ENCODE results near the gene MARCHF2.
"Not testable (repeated sequence)": the region's sequence is repeated elsewhere in the genome, so short reads cannot be mapped to it uniquely, and the experiment has no call there.

Gene MARCHF2

GRCh38 chr19:8404391-8405151 is 8.5 kb upstream of the MARCHF2 start:
- DNase-seq (ENCODE audit: insufficient read length, low spot score) (no peak), FAIRE-seq (no peak)
- TF ChIP-seq POLR2A (IDR thresholded peaks at IDR 0.05; ENCODE audit: low read depth, low read length) (no peak), SPI1 (IDR thresholded peaks at IDR 0.05; ENCODE audit: low read depth, low read length) (no peak), TAF1 (IDR thresholded peaks at IDR 0.05; ENCODE audit: low read depth, low read length) (no peak), PAX5 (IDR thresholded peaks at IDR 0.05; ENCODE audit: insufficient read depth, low read length, severe bottlenecking) (no peak), POU2F2 (IDR thresholded peaks at IDR 0.05; ENCODE audit: low read depth, low read length) (no peak)

DNA sequence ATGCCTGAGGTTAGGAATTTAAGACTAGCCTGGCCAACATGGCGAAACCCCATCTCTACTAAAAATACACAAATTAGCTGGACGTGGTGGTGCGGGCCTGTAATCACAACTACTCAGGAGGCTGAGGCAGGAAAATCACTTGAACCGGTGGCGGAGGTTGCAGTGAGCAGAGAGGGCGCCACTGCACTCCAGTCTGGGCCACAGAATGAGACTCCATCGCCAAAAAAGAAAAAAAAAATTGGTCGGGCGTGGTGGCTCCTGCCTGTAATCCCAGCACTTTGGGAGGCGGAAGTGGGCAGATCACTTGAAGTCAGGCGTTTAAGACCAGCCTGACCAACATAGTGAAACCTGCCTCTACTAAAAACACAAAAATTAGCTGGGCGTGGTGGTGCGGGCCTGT is 2.4 kb upstream of the MARCHF2 start:
- not testable (repeated sequence) for FAIRE-seq; DNase-seq (ENCODE audit: insufficient read length, low spot score)

DNA sequence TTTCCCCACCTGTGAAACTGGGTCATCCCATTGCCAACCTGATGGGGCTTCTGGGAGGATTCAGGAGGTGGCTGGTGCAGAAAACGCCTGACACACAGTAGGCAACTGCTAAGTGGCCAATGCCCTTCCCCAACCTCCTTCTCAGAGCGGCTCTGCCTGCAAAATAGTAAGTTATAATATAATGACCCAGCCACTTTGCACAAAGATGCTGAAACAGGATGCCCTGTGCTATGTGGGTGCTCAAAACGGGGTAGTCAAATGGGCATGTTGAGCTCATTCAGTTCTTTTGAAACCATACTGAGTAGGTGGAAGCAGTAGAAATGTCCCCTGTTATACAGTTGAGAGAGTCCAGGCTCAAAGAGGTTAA is 507 bp downstream of the MARCHF2 start:
- FAIRE-seq (peak; percentile 40), DNase-seq (ENCODE audit: insufficient read length, low spot score) (no peak)
- TF ChIP-seq TAF1 (IDR thresholded peaks at IDR 0.05; ENCODE audit: low read depth, low read length) (no peak), PAX5 (IDR thresholded peaks at IDR 0.05; ENCODE audit: insufficient read depth, low read length, severe bottlenecking) (no peak), SPI1 (IDR thresholded peaks at IDR 0.05; ENCODE audit: low read depth, low read length) (no peak), POLR2A (IDR thresholded peaks at IDR 0.05; ENCODE audit: low read depth, low read length) (no peak), POU2F2 (IDR thresholded peaks at IDR 0.05; ENCODE audit: low read depth, low read length) (no peak), POLR2AphosphoS5 (IDR thresholded peaks at IDR 0.05; ENCODE audit: low read depth, low read length) (no peak)

DNA sequence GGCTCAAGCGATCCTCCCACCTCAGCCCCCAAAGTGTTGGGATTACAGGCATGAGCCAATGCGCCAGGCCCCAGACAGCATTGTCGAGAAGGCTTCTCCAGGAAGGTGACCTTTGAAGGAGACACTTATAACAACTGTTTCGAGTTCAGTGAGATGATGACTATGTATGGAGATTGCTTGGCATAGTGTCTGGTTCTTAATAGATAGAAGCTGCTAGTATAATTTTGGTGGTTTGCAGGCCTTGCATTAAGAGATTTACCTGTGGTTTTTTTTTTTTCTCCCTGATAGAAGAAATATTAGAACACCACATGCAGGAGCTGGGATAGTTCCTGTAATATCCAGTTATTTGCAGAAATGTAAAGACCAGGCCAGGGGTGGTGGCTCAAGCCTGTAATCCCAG is 3.7 kb downstream of the MARCHF2 start:
- no peak for TF ChIP-seq PAX5 (IDR thresholded peaks at IDR 0.05; ENCODE audit: insufficient read depth, low read length, severe bottlenecking)
- TF ChIP-seq POLR2A (IDR thresholded peaks at IDR 0.05; ENCODE audit: low read depth, low read length) = no peak
- TF ChIP-seq SPI1 (IDR thresholded peaks at IDR 0.05; ENCODE audit: low read depth, low read length) = no peak
- no peak for TF ChIP-seq POU2F2 (IDR thresholded peaks at IDR 0.05; ENCODE audit: low read depth, low read length)
- TF ChIP-seq TAF1 (IDR thresholded peaks at IDR 0.05; ENCODE audit: low read depth, low read length) = no peak
- TF ChIP-seq POLR2AphosphoS5 (IDR thresholded peaks at IDR 0.05; ENCODE audit: low read depth, low read length) = no peak
- no peak for DNase-seq (ENCODE audit: insufficient read length, low spot score)
- no peak for FAIRE-seq

- DNase-seq (ENCODE audit: insufficient read length, low spot score) (no peak), FAIRE-seq (no peak)
- no peak for TF ChIP-seq POLR2A (IDR thresholded peaks at IDR 0.05; ENCODE audit: low read depth, low read length)
- no peak for TF ChIP-seq SPI1 (IDR thresholded peaks at IDR 0.05; ENCODE audit: low read depth, low read length)
- no peak for TF ChIP-seq POLR2AphosphoS5 (IDR thresholded peaks at IDR 0.05; ENCODE audit: low read depth, low read length)
- no peak for TF ChIP-seq TAF1 (IDR thresholded peaks at IDR 0.05; ENCODE audit: low read depth, low read length)
- no peak for TF ChIP-seq PAX5 (IDR thresholded peaks at IDR 0.05; ENCODE audit: insufficient read depth, low read length, severe bottlenecking)
- no peak for TF ChIP-seq POU2F2 (IDR thresholded peaks at IDR 0.05; ENCODE audit: low read depth, low read length)
These were observed 8.7 kb downstream of the MARCHF2 start for GRCh38 chr19:8421484-8422461.

- TF ChIP-seq POLR2A (IDR thresholded peaks at IDR 0.05; ENCODE audit: low read depth, low read length) = no peak
- no peak for TF ChIP-seq POU2F2 (IDR thresholded peaks at IDR 0.05; ENCODE audit: low read depth, low read length)
- no peak for TF ChIP-seq SPI1 (IDR thresholded peaks at IDR 0.05; ENCODE audit: low read depth, low read length)
- no peak for TF ChIP-seq POLR2AphosphoS5 (IDR thresholded peaks at IDR 0.05; ENCODE audit: low read depth, low read length)
- no peak for TF ChIP-seq PAX5 (IDR thresholded peaks at IDR 0.05; ENCODE audit: insufficient read depth, low read length, severe bottlenecking)
- TF ChIP-seq TAF1 (IDR thresholded peaks at IDR 0.05; ENCODE audit: low read depth, low read length) = no peak
- DNase-seq (ENCODE audit: insufficient read length, low spot score) (no peak), FAIRE-seq (no peak)
These were observed 10.7 kb downstream of the MARCHF2 start for GRCh38 chr19:8423817-8424223.

DNA sequence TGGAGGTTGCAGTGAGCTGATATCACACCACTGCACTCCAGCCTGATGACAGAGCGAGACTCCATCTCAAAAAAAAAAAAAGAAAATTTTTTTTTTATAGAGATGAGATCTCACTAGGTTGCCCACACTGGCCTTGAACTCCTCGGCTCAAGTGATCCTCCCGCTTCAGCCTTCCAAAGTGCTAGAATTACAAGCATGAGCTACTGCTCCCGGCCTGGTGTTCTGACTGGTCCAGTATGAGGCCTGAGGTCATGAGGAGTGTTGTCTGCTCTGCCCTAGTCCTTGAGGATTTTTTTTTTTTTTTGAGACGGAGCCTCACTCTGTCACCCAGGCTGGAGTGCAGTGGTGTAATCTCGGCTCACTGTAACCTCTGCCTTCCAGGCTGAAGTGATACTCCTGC is 12.2 kb downstream of the MARCHF2 start:
- FAIRE-seq; DNase-seq (ENCODE audit: insufficient read length, low spot score): not testable (repeated sequence)

DNA sequence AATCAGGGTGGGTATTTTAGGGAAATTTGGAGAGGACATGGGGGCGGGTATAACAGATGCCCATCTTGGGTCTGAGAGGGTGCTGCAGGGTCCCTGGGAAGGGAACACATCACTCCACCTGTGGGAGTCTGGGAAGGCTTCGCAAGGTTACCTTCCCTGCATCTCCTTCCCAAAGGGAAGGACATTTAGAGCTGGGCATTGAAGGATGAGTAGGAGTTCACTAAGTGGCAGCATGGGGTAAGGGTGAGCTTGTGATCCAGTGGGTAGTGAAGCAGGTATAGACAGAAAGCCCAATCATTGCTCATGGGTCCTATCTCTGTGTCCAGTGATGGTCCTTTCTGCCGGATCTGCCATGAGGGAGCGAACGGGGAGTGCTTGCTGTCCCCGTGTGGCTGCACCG is 13.2 kb downstream of the MARCHF2 start:
- FAIRE-seq (no peak), DNase-seq (ENCODE audit: insufficient read length, low spot score) (no peak)
- TF ChIP-seq TAF1 (IDR thresholded peaks at IDR 0.05; ENCODE audit: low read depth, low read length) = no peak
- no peak for TF ChIP-seq POLR2A (IDR thresholded peaks at IDR 0.05; ENCODE audit: low read depth, low read length)
- TF ChIP-seq PAX5 (IDR thresholded peaks at IDR 0.05; ENCODE audit: insufficient read depth, low read length, severe bottlenecking) = no peak
- TF ChIP-seq POU2F2 (IDR thresholded peaks at IDR 0.05; ENCODE audit: low read depth, low read length) = no peak
- no peak for TF ChIP-seq SPI1 (IDR thresholded peaks at IDR 0.05; ENCODE audit: low read depth, low read length)
- no peak for TF ChIP-seq POLR2AphosphoS5 (IDR thresholded peaks at IDR 0.05; ENCODE audit: low read depth, low read length)

GRCh38 chr19:8429044-8429443 is 15.9 kb downstream of the MARCHF2 start:
- TF ChIP-seq POU2F2 (IDR thresholded peaks at IDR 0.05; ENCODE audit: low read depth, low read length) (no peak), PAX5 (IDR thresholded peaks at IDR 0.05; ENCODE audit: insufficient read depth, low read length, severe bottlenecking) (no peak), SPI1 (IDR thresholded peaks at IDR 0.05; ENCODE audit: low read depth, low read length) (no peak), POLR2AphosphoS5 (IDR thresholded peaks at IDR 0.05; ENCODE audit: low read depth, low read length) (no peak), POLR2A (IDR thresholded peaks at IDR 0.05; ENCODE audit: low read depth, low read length) (no peak), TAF1 (IDR thresholded peaks at IDR 0.05; ENCODE audit: low read depth, low read length) (no peak)
- DNase-seq (ENCODE audit: insufficient read length, low spot score) (no peak), FAIRE-seq (no peak)

DNA sequence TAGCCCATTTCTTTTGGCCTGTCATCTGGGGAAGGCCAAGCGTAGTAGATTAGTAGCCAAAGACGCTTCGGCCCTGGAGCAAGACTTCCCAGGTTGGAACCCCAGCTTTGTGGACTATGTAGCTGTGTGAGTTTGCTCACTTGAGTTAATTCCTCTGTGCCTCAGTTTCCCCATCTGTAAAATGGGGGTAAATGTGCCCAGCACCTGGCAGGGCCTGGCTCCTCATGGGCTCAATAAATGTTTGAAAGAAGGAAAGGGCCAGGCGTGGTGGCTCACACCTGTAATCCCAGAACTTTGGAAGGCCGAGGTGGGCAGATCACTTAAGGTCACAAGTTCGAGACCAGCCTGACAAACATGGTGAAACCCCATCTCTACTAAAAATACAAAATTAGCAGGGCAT is 16.7 kb downstream of the MARCHF2 start:
- DNase-seq (ENCODE audit: insufficient read length, low spot score) = no peak
- FAIRE-seq = no peak
- TF ChIP-seq POLR2AphosphoS5 (IDR thresholded peaks at IDR 0.05; ENCODE audit: low read depth, low read length) (no peak), POLR2A (IDR thresholded peaks at IDR 0.05; ENCODE audit: low read depth, low read length) (no peak), POU2F2 (IDR thresholded peaks at IDR 0.05; ENCODE audit: low read depth, low read length) (no peak), TAF1 (IDR thresholded peaks at IDR 0.05; ENCODE audit: low read depth, low read length) (no peak), SPI1 (IDR thresholded peaks at IDR 0.05; ENCODE audit: low read depth, low read length) (no peak), PAX5 (IDR thresholded peaks at IDR 0.05; ENCODE audit: insufficient read depth, low read length, severe bottlenecking) (no peak)

Data from GM12891 (cell line).